DOHH2 (cell line): Measurements from ENCODE around the gene MAP9.

Experiments
- H3F3A ChIP-seq: fragments of 200-600 bp; sonication (generic), shearing (Covaris generic); 2 replicates; pipeline ENCODE4 v1.6.0; 2016; ENCODE audit warnings: antibody characterized with exemption, mild to moderate bottlenecking; ENCODE audit not compliant: control insufficient read depth, insufficient read depth
- H3K27ac ChIP-seq: fragments of 200-600 bp; sonication (generic); 2 replicates; pipeline ENCODE4 v1.5.1; 2014; ENCODE audit warnings: low read depth, mild to moderate bottlenecking, low read length, moderate library complexity
- H3K27me3 ChIP-seq: fragments of 200-600 bp; sonication (generic); 2 replicates; pipeline ENCODE4 v1.6.1; 2014; ENCODE audit warnings: mild to moderate bottlenecking, low read length, mixed read lengths; ENCODE audit not compliant: control insufficient read depth
- H3K36me3 ChIP-seq: fragments of 200-600 bp; sonication (generic); 2 replicates; pipeline ENCODE4 v1.6.1; 2014; ENCODE audit warnings: mild to moderate bottlenecking, low read length, moderate library complexity, mixed read lengths; ENCODE audit not compliant: control insufficient read depth
- H3K4me1 ChIP-seq: fragments of 200-600 bp; sonication (generic); 2 replicates; pipeline ENCODE4 v1.6.1; 2014; ENCODE audit warnings: mild to moderate bottlenecking, low read length, mixed read lengths; ENCODE audit not compliant: control insufficient read depth
- H3K4me2 ChIP-seq: fragments of 200-600 bp; sonication (generic); 2 replicates; pipeline ENCODE4 v1.6.0; 2014; ENCODE audit warnings: mild to moderate bottlenecking, low read length, moderate library complexity
- H3K4me3 ChIP-seq: fragments of 200-600 bp; sonication (generic); 2 replicates; pipeline ENCODE4 v1.5.1; 2014; ENCODE audit warnings: mild to moderate bottlenecking, low read length, mixed read lengths
- H3K79me2 ChIP-seq: fragments of 200-600 bp; sonication (generic); 2 replicates; pipeline ENCODE4 v1.6.1; 2014; ENCODE audit warnings: mild to moderate bottlenecking, low read length, mixed read lengths; ENCODE audit not compliant: control insufficient read depth
- H3K9me2 ChIP-seq: fragments of 200-600 bp; sonication (generic); replicated peaks from 2 replicates; pipeline ENCODE4 v1.6.1; 2014; ENCODE audit warnings: mild to moderate bottlenecking, low read length, mixed read lengths; ENCODE audit not compliant: control insufficient read depth
- H3K9me3 ChIP-seq: fragments of 200-600 bp; sonication (generic); 2 replicates; pipeline ENCODE4 v1.6.1; 2014; ENCODE audit warnings: antibody characterized with exemption, low read length, mixed read lengths; ENCODE audit not compliant: control insufficient read depth, insufficient read depth
- H4K20me1 ChIP-seq: fragments of 200-600 bp; sonication (generic); 2 replicates; pipeline ENCODE4 v1.6.0; 2014; ENCODE audit warnings: low read depth, mild to moderate bottlenecking, antibody characterized with exemption, low read length, moderate library complexity; ENCODE audit not compliant: control insufficient read depth, insufficient read depth
- EZH2phosphoT487 ChIP-seq: fragments of 200-600 bp; sonication (generic); IDR thresholded peaks from 2 replicates; pipeline ENCODE4 v1.6.1; 2017; ENCODE audit warnings: borderline replicate concordance, mild to moderate bottlenecking, antibody characterized with exemption, low read length, moderate library complexity, mixed read lengths
- TF ChIP-seq, protein P1 (sequence below): fragments of 200-600 bp; sonication (generic); IDR thresholded peaks from one replicate; pipeline ENCODE4 v1.5.1; 2014; ENCODE audit warnings: antibody characterized with exemption, mild to moderate bottlenecking, low read depth, low read length; ENCODE audit not compliant: poor library complexity, severe bottlenecking

The MAP9 gene

DNA sequence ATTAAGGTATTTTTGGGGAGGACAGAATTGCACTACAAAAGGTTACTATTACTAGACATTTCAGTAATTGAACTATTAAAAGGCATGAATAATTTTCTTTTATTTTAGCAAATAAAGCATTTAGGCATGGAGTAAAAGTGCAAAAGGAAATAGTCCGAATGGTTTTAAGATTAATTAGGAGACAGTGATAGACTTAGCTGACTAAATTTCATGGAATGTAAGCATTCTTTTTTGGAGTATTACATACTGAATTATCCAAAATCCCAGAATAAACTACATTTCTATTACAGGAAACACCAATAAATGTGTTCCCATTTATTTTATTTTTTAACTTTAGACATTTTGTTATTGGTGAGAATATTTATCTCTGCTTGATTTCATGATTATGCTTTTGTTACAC lies 30.7 kb upstream of the MAP9 start:
- no peaks in the 10 kb centered on the region for H3K4me1 ChIP-seq
- no peaks in the 10 kb centered on the region for H3K9me3 ChIP-seq
- no peak overlapping the region for H3K27ac ChIP-seq
- H3K4me3 ChIP-seq: no peak overlapping the region
- TF ChIP-seq EZH2phosphoT487: no peak
- TF ChIP-seq, protein P1, sequence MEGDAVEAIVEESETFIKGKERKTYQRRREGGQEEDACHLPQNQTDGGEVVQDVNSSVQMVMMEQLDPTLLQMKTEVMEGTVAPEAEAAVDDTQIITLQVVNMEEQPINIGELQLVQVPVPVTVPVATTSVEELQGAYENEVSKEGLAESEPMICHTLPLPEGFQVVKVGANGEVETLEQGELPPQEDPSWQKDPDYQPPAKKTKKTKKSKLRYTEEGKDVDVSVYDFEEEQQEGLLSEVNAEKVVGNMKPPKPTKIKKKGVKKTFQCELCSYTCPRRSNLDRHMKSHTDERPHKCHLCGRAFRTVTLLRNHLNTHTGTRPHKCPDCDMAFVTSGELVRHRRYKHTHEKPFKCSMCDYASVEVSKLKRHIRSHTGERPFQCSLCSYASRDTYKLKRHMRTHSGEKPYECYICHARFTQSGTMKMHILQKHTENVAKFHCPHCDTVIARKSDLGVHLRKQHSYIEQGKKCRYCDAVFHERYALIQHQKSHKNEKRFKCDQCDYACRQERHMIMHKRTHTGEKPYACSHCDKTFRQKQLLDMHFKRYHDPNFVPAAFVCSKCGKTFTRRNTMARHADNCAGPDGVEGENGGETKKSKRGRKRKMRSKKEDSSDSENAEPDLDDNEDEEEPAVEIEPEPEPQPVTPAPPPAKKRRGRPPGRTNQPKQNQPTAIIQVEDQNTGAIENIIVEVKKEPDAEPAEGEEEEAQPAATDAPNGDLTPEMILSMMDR: no peak
- no peaks in the 10 kb centered on the region for H4K20me1 ChIP-seq
- no peaks in the 10 kb centered on the region for H3K79me2 ChIP-seq
- no peaks in the 10 kb centered on the region for H3K27me3 ChIP-seq
- H3K9me2 ChIP-seq: no peaks in the 10 kb centered on the region
- no peaks in the 10 kb centered on the region for H3F3A ChIP-seq
- no peaks in the 10 kb centered on the region for H3K36me3 ChIP-seq
- H3K4me2 ChIP-seq: no peak overlapping the region

DNA sequence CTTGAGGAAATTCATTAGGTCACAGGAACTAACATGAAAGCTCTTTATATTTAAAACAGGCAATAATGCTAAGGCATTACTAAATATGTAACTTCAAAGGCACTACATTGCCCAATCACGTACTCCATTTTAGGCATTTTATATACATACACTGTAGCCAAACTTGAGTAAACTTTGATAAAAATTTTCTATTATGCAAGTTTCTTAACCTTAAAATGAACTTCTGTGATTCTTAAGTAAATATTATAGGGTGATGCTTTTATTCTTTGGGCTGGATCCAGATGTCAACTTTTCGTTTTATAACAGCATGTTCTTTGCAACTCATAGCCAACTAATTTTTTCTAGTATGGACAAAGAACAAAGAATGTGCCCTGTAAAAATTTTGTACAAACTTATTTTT lies 28.3 kb upstream of the MAP9 start:
- no peaks in the 10 kb centered on the region for H3K79me2 ChIP-seq
- no peak overlapping the region for H3K27ac ChIP-seq
- H3F3A ChIP-seq: no peaks in the 10 kb centered on the region
- TF ChIP-seq, protein P1: no peak
- TF ChIP-seq EZH2phosphoT487: no peak
- no peaks in the 10 kb centered on the region for H3K36me3 ChIP-seq
- H3K4me1 ChIP-seq: no peaks in the 10 kb centered on the region
- H3K9me3 ChIP-seq: no peaks in the 10 kb centered on the region
- no peaks in the 10 kb centered on the region for H4K20me1 ChIP-seq
- no peak overlapping the region for H3K4me2 ChIP-seq
- no peak overlapping the region for H3K4me3 ChIP-seq
- H3K9me2 ChIP-seq: no peaks in the 10 kb centered on the region
- H3K27me3 ChIP-seq: no peaks in the 10 kb centered on the region

- Histone ChIP-seq H3K9me2 (no peaks in the 10 kb centered on the region), H3K4me3 (no peak overlapping the region), H3K4me1 (no peaks in the 10 kb centered on the region), H4K20me1 (no peaks in the 10 kb centered on the region), H3K36me3 (no peaks in the 10 kb centered on the region), H3K27ac (no peak overlapping the region), H3K27me3 (no peaks in the 10 kb centered on the region), H3K79me2 (no peaks in the 10 kb centered on the region), H3F3A (no peaks in the 10 kb centered on the region), H3K9me3 (no peaks in the 10 kb centered on the region), H3K4me2 (no peak overlapping the region)
- TF ChIP-seq EZH2phosphoT487: no peak
- TF ChIP-seq, protein P1: no peak
These were observed 27.1 kb upstream of the MAP9 start for GRCh38 chr4:155403886-155404285.

GRCh38 chr4:155402941-155403340 lies 26.2 kb upstream of the MAP9 start:
- TF ChIP-seq EZH2phosphoT487: no peak
- TF ChIP-seq, protein P1: no peak
- no peak overlapping the region for H3K27ac ChIP-seq

More at GRCh38 chr4:155402941-155403340, 26.2 kb upstream of the MAP9 start:
- Histone ChIP-seq H4K20me1 (no peaks in the 10 kb centered on the region), H3K4me2 (no peak overlapping the region), H3K4me1 (no peaks in the 10 kb centered on the region), H3K9me3 (no peaks in the 10 kb centered on the region), H3K4me3 (no peak overlapping the region), H3K9me2 (no peaks in the 10 kb centered on the region), H3F3A (no peaks in the 10 kb centered on the region), H3K79me2 (no peaks in the 10 kb centered on the region), H3K27me3 (no peaks in the 10 kb centered on the region), H3K36me3 (no peaks in the 10 kb centered on the region)
